ENCODE results near the gene HSPA8. TPM values are rescaled to one million over a fixed set of nuclear protein-coding genes. Genes with fewer than 3 reads are reported as not detected.

The HSPA8 gene
- total and polyA plus RNA-seq, 3 experiments from 2014 or later = 1,494 to 4,236 (median 3,972) TPM

DNA sequence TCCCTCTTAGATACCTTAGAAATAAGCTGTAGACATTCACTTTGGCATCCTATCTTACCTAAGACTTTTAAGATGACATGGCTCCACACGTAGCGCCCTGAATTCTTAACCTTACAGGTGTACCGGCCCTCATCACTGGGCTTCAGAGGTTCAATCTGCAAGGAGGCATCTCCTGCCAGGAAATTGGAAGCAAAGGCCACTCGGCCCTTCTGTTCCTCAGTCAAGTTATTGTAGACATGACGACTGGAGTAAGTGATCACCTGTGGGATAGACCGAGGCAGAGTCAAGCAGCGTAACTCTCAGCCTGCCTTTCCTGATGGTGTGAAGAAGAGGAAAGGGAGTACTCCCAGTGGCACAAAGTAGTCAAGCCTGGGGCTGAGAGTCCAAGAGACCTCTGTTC, 22.5 kb upstream of the HSPA8 start:
- no peak overlapping the region for H3K4me3 Mint-ChIP-seq
- Histone ChIP-seq H3K9me3 (ENCODE audit: low read length) (no peaks in the 10 kb centered on the region), H3K36me3 (ENCODE audit: insufficient read depth, low read length) (no peaks in the 10 kb centered on the region), H3K4me1 (ENCODE audit: insufficient read depth, low read length) (peaks cover 49% of the 10 kb centered on the region), H3K27me3 (ENCODE audit: insufficient read depth, low read length, poor library complexity, severe bottlenecking) (no peaks in the 10 kb centered on the region), H3K27ac (ENCODE audit: low read depth, low read length) (no peak overlapping the region), H3K4me3 (ENCODE audit: low read length) (no peak overlapping the region)
- H3K36me3 Mint-ChIP-seq = peaks cover 0 to 9% (median 0%) of the 10 kb centered on the region in 3 donors
- ChIA-PET CTCF (interaction anchor here (2.9 to 16.3 kb wide), 2 partner anchors 18 to 24 kb away, joined by 12 to 184 read pairs; partner anchors contain the start of gene HSPA8), POLR2A (interaction anchor here (0.6 to 6.9 kb wide), 3 partner anchors 14 to 22 kb away, joined by 3 to 73 read pairs (median 4); partner anchors contain the start of gene HSPA8)
- no peaks in the 10 kb centered on the region for H3K27me3 Mint-ChIP-seq
- H3K4me1 Mint-ChIP-seq = peaks cover 38 to 66% (median 48%) of the 10 kb centered on the region in 3 donors
- H3K27ac Mint-ChIP-seq = peak overlapping the region in 6 of 8 donors; percentile 20 to 73 (median 58)
- DNase-seq = no peak
- no peaks in the 10 kb centered on the region for H3K9me3 Mint-ChIP-seq

DNA sequence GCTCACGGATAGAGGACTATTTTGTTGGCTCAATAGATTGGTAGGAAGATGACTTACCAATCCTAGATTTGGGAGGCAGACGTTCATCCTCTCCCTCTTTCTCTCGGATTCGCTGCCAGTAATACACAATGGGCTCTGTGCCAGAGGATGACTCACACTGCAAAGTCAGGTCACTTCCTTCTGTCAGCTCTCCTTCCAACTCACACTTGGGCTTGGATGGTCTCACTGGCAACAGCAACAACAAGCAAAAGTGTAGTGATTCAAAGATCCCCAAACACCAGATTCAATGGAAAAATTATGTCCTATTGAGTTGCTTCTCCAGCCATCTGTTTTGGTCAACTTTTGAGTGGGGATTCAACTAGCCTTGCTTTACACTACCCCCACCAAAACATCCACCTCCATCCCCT, 21.7 kb upstream of the HSPA8 start:
- CTCF ChIA-PET = interaction anchor here (1.3 to 16.3 kb wide), 5 partner anchors 12 to 28 kb away, joined by 3 to 184 read pairs (median 7); partner anchors contain the start of gene HSPA8
- DNase-seq = peak in 4 of 5 donors; percentile 45 to 84 (median 52)
- Mint-ChIP-seq H3K4me3 (peak overlapping the region; percentile 23 to 76 (median 57)), H3K27ac (peak overlapping the region; percentile 68 to 91 (median 78)), H3K27me3 (no peaks in the 10 kb centered on the region), H3K36me3 (peaks cover 0 to 9% (median 0%) of the 10 kb centered on the region in 3 donors), H3K9me3 (no peaks in the 10 kb centered on the region), H3K4me1 (peaks cover 37 to 60% (median 43%) of the 10 kb centered on the region in 3 donors)
- H3K4me3 ChIP-seq (ENCODE audit: low read length) = peak overlapping the region; percentile 20
- no peak overlapping the region for H3K27ac ChIP-seq (ENCODE audit: low read depth, low read length)
- no peaks in the 10 kb centered on the region for H3K9me3 ChIP-seq (ENCODE audit: low read length)
- H3K36me3 ChIP-seq (ENCODE audit: insufficient read depth, low read length) = no peaks in the 10 kb centered on the region
- peaks cover 48% of the 10 kb centered on the region for H3K4me1 ChIP-seq (ENCODE audit: insufficient read depth, low read length)
- POLR2A ChIA-PET = interaction anchor here (0.9 to 6.9 kb wide), 3 partner anchors 11 to 21 kb away, joined by 3 to 73 read pairs (median 3); partner anchors contain the start of gene HSPA8
- H3K27me3 ChIP-seq (ENCODE audit: insufficient read depth, low read length, poor library complexity, severe bottlenecking) = no peaks in the 10 kb centered on the region

DNA sequence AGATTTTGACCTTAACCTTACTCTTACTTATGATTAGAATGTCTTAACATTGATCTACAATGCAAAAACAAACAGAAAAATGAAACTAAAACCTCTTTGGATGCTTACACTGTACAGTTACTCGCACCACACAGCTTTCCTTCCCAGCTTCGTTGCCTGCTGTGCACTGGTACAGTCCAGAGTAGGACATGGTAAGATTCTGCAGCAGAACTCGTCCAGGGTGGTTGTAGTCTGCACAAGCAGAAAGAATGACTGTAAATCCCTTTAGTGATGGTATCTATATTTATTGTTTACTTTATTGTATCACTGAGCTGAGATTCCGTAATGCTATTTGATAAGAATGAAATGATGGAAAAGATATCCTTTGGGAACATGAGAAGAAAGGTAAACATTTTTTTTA, 21.0 kb upstream of the HSPA8 start:
- peaks cover 32 to 54% (median 36%) of the 10 kb centered on the region in 3 donors for H3K4me1 Mint-ChIP-seq

DNA sequence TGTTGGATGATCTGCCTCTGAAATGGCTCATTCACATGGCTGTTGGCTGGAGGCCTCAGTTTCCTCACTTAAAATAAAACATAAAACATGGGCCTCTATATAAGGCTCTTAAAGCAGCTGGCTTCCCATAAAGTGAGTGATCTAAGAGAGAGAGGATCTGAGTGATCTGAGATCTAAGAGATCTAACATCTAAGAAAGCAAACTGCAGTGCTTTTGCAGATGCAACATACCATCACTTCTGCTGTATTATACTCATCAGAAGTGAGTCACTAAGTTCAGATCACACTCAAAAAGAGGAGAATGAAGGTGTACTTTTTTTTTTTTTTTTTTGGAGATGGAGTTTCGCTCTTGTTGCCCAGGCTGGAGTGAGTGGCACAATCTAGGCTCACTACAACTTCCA, 18.1 kb upstream of the HSPA8 start:
- no peaks in the 10 kb centered on the region for H3K9me3 ChIP-seq (ENCODE audit: low read length)
- no peaks in the 10 kb centered on the region for H3K9me3 Mint-ChIP-seq
- H3K36me3 ChIP-seq (ENCODE audit: insufficient read depth, low read length) = no peaks in the 10 kb centered on the region
- peaks cover 0 to 2% of the 10 kb centered on the region in 2 donors for H3K27me3 Mint-ChIP-seq
- H3K36me3 Mint-ChIP-seq = peaks cover 0 to 9% (median 4%) of the 10 kb centered on the region in 3 donors
- DNase-seq = no peak
- peaks cover 19 to 36% (median 23%) of the 10 kb centered on the region in 3 donors for H3K4me1 Mint-ChIP-seq
- no peaks in the 10 kb centered on the region for H3K27me3 ChIP-seq (ENCODE audit: insufficient read depth, low read length, poor library complexity, severe bottlenecking)
- H3K4me3 Mint-ChIP-seq = no peak overlapping the region
- H3K27ac ChIP-seq (ENCODE audit: low read depth, low read length) = no peak overlapping the region
- peak overlapping the region in 1 of 8 donors; percentile 42 for H3K27ac Mint-ChIP-seq
- peaks cover 13% of the 10 kb centered on the region for H3K4me1 ChIP-seq (ENCODE audit: insufficient read depth, low read length)
- ChIA-PET POLR2A (no interaction called here), CTCF (interaction anchor here (0.8 to 16.3 kb wide), 4 partner anchors 8 to 31 kb away, joined by 3 to 184 read pairs (median 5); partner anchors contain the start of gene HSPA8)
- no peak overlapping the region for H3K4me3 ChIP-seq (ENCODE audit: low read length)

More for the DNA sequence above, 21.0 kb upstream of the HSPA8 start:
- Mint-ChIP-seq H3K4me3 (peak overlapping the region in 6 of 7 donors; percentile 14 to 76 (median 58)), H3K27me3 (no peaks in the 10 kb centered on the region), H3K27ac (peak overlapping the region; percentile 50 to 88 (median 72)), H3K36me3 (peaks cover 0 to 9% (median 0%) of the 10 kb centered on the region in 3 donors), H3K9me3 (no peaks in the 10 kb centered on the region)
- H3K27ac ChIP-seq (ENCODE audit: low read depth, low read length) = no peak overlapping the region
- POLR2A ChIA-PET = interaction anchor here (0.5 to 6.9 kb wide), 5 partner anchors 10 to 179 kb away, joined by 3 to 73 read pairs (median 3); partner anchors contain the start of gene HSPA8
- peak overlapping the region; percentile 5 for H3K4me3 ChIP-seq (ENCODE audit: low read length)
- H3K36me3 ChIP-seq (ENCODE audit: insufficient read depth, low read length) = no peaks in the 10 kb centered on the region
- CTCF ChIA-PET = interaction anchor here (1.3 to 16.3 kb wide), 5 partner anchors 11 to 29 kb away, joined by 3 to 184 read pairs (median 7); partner anchors contain the start of gene HSPA8
- no peaks in the 10 kb centered on the region for H3K27me3 ChIP-seq (ENCODE audit: insufficient read depth, low read length, poor library complexity, severe bottlenecking)
- no peaks in the 10 kb centered on the region for H3K9me3 ChIP-seq (ENCODE audit: low read length)
- no peak for DNase-seq
- H3K4me1 ChIP-seq (ENCODE audit: insufficient read depth, low read length) = peaks cover 42% of the 10 kb centered on the region

DNA sequence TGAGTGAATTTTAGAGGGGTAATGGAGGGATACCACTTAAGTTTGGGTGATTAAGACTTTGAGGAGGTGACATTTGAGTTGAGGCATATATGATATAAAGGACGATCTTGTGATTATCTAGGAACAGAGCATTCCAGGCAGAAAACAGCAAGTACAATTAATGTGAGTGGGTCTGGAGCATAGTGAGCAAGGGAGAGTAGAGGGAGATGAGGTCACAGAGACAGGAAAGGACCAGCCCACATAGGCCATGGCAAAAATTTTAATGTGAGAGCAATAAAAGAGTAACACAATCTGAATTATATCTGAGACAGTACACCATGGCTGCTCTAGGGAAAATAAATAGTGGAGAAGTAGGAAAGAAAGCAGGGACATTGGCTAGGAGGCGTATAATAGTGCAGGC, 14.5 kb upstream of the HSPA8 start:
- Histone ChIP-seq H3K27me3 (ENCODE audit: insufficient read depth, low read length, poor library complexity, severe bottlenecking) (no peaks in the 10 kb centered on the region), H3K4me1 (ENCODE audit: insufficient read depth, low read length) (peaks cover 22% of the 10 kb centered on the region), H3K9me3 (ENCODE audit: low read length) (no peaks in the 10 kb centered on the region), H3K36me3 (ENCODE audit: insufficient read depth, low read length) (no peaks in the 10 kb centered on the region), H3K27ac (ENCODE audit: low read depth, low read length) (no peak overlapping the region), H3K4me3 (ENCODE audit: low read length) (no peak overlapping the region)
- Mint-ChIP-seq H3K9me3 (no peaks in the 10 kb centered on the region), H3K4me3 (no peak overlapping the region), H3K36me3 (peaks cover 0 to 4% (median 2%) of the 10 kb centered on the region in 3 donors), H3K4me1 (peaks cover 26 to 31% (median 29%) of the 10 kb centered on the region in 3 donors), H3K27ac (no peak overlapping the region), H3K27me3 (peaks cover 0 to 2% of the 10 kb centered on the region in 2 donors)
- CTCF ChIA-PET = interaction anchor here (16.3 kb wide), 1 partner anchor 16 kb away, joined by 184 read pairs; the partner anchor contains the start of gene HSPA8
- POLR2A ChIA-PET = no interaction called here
- DNase-seq = no peak

DNA sequence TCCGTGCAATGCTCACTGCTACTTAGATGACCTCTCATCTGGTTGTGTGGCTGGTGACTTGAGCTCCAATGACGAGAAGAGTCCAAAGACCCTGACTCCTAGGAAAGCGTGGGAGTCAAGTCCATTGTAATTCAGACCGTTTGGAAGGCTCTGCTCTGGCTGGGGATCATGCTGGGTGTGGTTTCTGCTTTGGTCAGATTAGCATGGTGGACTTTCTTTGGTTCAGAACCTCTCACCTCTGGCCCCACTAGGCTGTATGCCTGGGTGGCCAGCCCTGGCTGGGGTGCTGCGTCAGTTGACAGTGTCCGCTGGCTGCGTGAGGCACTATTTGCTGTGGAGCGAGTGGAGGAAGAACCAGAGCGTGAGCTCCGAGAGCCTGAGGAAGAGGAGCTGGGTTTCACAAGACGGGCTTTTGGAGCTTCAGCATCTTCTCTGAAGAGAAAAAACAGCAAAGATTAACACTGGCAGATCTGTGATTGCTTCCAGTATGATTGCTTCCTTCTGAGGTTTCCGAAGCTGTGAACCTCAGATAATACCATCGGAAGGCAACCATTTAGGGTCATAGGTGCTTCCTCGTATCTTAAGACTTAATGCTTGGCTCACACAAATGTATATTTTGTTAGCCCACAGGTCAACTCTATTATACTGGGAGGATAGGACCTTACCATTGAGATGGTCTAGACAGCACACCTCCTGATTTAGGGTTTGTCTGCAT, 11.6 kb upstream of the HSPA8 start:
- Mint-ChIP-seq H3K36me3 (peaks cover 0 to 4% (median 4%) of the 10 kb centered on the region in 3 donors), H3K9me3 (no peaks in the 10 kb centered on the region), H3K27ac (peak overlapping the region; percentile 46 to 94 (median 80)), H3K4me1 (peaks cover 45 to 59% (median 58%) of the 10 kb centered on the region in 3 donors), H3K4me3 (peak overlapping the region in 3 of 7 donors; percentile 10 to 24 (median 23)), H3K27me3 (peaks cover 0 to 2% of the 10 kb centered on the region in 2 donors)
- ChIA-PET POLR2A (interaction anchor here (0.5 to 1.4 kb wide), 4 partner anchors 10 to 19 kb away, joined by 3 to 5 read pairs (median 3); partner anchors contain the start of gene HSPA8), CTCF (interaction anchor here (0.6 to 2.3 kb wide), 7 partner anchors 13 to 290 kb away, joined by 3 to 11 read pairs (median 3); no protein-coding TSS in a partner anchor)
- peaks cover 46% of the 10 kb centered on the region for H3K4me1 ChIP-seq (ENCODE audit: insufficient read depth, low read length)
- H3K27me3 ChIP-seq (ENCODE audit: insufficient read depth, low read length, poor library complexity, severe bottlenecking) = no peaks in the 10 kb centered on the region
- DNase-seq = no peak
- H3K36me3 ChIP-seq (ENCODE audit: insufficient read depth, low read length) = no peaks in the 10 kb centered on the region
- no peak overlapping the region for H3K4me3 ChIP-seq (ENCODE audit: low read length)
- no peaks in the 10 kb centered on the region for H3K9me3 ChIP-seq (ENCODE audit: low read length)
- H3K27ac ChIP-seq (ENCODE audit: low read depth, low read length) = no peak overlapping the region

DNA sequence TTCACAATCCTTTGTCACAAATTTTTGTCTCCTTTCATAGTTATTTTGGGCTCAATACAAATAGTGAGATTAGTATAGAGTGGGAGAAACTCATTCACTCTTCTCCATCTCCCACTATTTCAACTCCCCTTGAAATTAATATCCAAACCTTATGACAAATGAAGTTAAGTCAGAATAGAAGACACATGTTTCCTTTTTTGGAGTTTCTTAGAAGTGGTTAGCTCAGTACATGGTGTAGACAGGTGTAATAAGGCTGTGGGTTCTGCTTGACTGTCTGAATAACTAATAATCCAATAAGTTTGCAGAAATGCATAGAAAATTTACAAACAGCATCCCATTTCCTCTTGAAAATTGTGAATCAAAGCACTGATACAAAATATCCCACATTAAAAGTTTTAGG, 10.8 kb upstream of the HSPA8 start:
- H3K4me3 Mint-ChIP-seq = peak overlapping the region in 4 of 7 donors; percentile 23 to 62 (median 45)
- peaks cover 48 to 62% (median 62%) of the 10 kb centered on the region in 3 donors for H3K4me1 Mint-ChIP-seq
- Histone ChIP-seq H3K27ac (ENCODE audit: low read depth, low read length) (no peak overlapping the region), H3K36me3 (ENCODE audit: insufficient read depth, low read length) (no peaks in the 10 kb centered on the region), H3K4me1 (ENCODE audit: insufficient read depth, low read length) (peaks cover 49% of the 10 kb centered on the region), H3K9me3 (ENCODE audit: low read length) (no peaks in the 10 kb centered on the region), H3K27me3 (ENCODE audit: insufficient read depth, low read length, poor library complexity, severe bottlenecking) (no peaks in the 10 kb centered on the region), H3K4me3 (ENCODE audit: low read length) (no peak overlapping the region)
- no peaks in the 10 kb centered on the region for H3K9me3 Mint-ChIP-seq
- ChIA-PET CTCF (interaction anchor here (1.0 to 2.3 kb wide), 5 partner anchors 12 to 38 kb away, joined by 3 to 11 read pairs (median 4); no protein-coding TSS in a partner anchor), POLR2A (interaction anchor here (0.5 to 1.4 kb wide), 5 partner anchors 11 to 18 kb away, joined by 3 to 5 read pairs (median 3); partner anchors contain the start of gene HSPA8)
- H3K27me3 Mint-ChIP-seq = peaks cover 0 to 2% of the 10 kb centered on the region in 2 donors
- H3K36me3 Mint-ChIP-seq = peaks cover 0 to 5% (median 4%) of the 10 kb centered on the region in 3 donors
- H3K27ac Mint-ChIP-seq = peak overlapping the region; percentile 80 to 98 (median 94)
- no peak for DNase-seq

Measured in CD8-positive, alpha-beta memory T cell (primary cell).